Measurements from ENCODE around the gene H1-8. TPM values are rescaled to one million over a fixed set of nuclear protein-coding genes. Genes with fewer than 3 reads are reported as not detected.

Gene H1-8
- total RNA-seq, 2 experiments from 2014 or later, result not detected

DNA sequence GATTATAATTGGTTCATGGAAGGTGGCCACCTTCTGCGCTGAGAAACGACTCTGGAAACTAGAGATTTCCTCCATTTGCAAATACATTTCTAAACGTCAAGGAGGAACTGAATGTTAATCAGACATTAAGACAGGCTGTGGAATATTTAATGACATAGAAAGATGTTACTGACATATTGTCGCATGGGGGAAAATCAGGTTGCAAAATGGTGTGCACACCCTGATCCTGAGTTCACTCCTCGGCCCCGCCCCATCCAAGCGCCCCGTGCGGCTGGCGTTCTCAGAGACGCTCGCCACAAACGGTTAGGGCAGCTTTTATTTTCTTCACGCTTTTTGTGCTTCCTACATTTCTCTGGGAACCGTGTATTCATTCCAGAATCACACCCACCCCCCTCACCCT is 10.7 kb downstream of the H1-8 start:
- Mint-ChIP-seq H3K36me3 (ENCODE audit: low read depth) (no peaks in the 10 kb centered on the region), H3K27ac (no peak overlapping the region), H3K4me1 (peaks cover 5% of the 10 kb centered on the region), H3K27me3 (peaks cover 3% of the 10 kb centered on the region), H3K9me3 (ENCODE audit: low read depth) (no peaks in the 10 kb centered on the region), H3K4me3 (no peak overlapping the region)
- POLR2A ChIA-PET, result no interaction called here
- DNase-seq (peak; percentile 53), ATAC-seq (no peak)
- intact Hi-C loops (cut with DNase I, micrococcal nuclease), result no loop called here
- CTCF ChIA-PET, result interaction anchor here (1.2 kb wide), 1 partner anchor 63 kb away, joined by 4 read pairs; no protein-coding TSS in a partner anchor

DNA sequence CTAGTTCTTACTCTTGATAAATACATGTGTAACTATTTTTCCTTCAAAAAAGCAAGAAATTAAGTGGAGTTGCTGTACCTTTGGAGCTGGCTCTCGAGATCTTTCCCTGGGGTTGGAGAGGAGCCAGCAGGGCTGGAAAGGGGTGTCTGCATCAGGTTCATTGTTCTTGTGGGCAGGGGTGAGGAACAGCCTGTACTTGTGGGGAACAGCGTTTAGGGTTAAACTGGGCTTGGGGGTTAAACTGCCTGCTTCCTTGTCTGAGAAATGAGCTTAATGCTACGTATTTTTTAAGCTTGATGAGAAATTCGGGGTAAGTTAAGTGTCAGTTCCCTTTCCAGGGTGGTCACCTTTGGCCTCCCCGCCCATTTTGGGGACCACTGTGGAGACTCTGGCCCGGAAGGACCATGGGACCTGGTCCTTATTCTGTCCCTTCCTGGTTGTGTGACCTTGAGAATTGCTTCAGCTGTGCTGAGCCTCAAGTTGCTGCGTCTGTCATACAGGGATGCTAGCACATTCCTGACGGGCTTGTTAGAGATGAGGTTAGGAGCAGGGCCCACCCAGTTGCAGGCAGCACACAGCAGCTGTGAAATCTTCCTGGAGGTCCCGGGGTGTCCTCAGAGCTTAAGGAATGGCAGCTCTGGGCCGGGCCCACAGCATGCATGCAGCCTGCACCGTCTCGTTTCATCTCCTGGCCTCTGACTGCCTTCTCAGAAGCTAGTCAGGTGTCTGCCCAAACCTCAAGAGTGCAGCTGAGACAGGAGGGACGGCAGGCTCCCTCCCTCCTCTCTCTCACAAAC is 11.6 kb downstream of the H1-8 start:
- H3K4me1 Mint-ChIP-seq, result peaks cover 5% of the 10 kb centered on the region
- CTCF ChIA-PET, result interaction anchor here (1.0 to 1.2 kb wide), 2 partner anchors 64 to 1051 kb away, joined by 4 to 5 read pairs; no protein-coding TSS in a partner anchor
- no peak overlapping the region for H3K27ac Mint-ChIP-seq
- DNase-seq, result no peak
- POLR2A ChIA-PET, result interaction anchor here (0.5 kb wide), 1 partner anchor 371 kb away, joined by 3 read pairs; no protein-coding TSS in a partner anchor
- intact Hi-C loops (cut with DNase I, micrococcal nuclease), result no loop called here
- no peak overlapping the region for H3K4me3 Mint-ChIP-seq
- no peak for ATAC-seq
- H3K36me3 Mint-ChIP-seq (ENCODE audit: low read depth), result no peaks in the 10 kb centered on the region
- peaks cover 3% of the 10 kb centered on the region for H3K27me3 Mint-ChIP-seq
- no peaks in the 10 kb centered on the region for H3K9me3 Mint-ChIP-seq (ENCODE audit: low read depth)

- Mint-ChIP-seq H3K4me1 (peaks cover 5% of the 10 kb centered on the region), H3K4me3 (no peak overlapping the region), H3K27ac (no peak overlapping the region), H3K9me3 (ENCODE audit: low read depth) (no peaks in the 10 kb centered on the region), H3K36me3 (ENCODE audit: low read depth) (no peaks in the 10 kb centered on the region), H3K27me3 (peaks cover 3% of the 10 kb centered on the region)
- intact Hi-C loops (cut with DNase I, micrococcal nuclease), result no loop called here
- CTCF ChIA-PET, result interaction anchor here (1.0 kb wide), 1 partner anchor 1052 kb away, joined by 5 read pairs; no protein-coding TSS in a partner anchor
- DNase-seq, result no peak
- ATAC-seq, result no peak
- POLR2A ChIA-PET, result no interaction called here
Observed at GRCh38 chr3:129555153-129555550, 12.2 kb downstream of the H1-8 start.

DNA sequence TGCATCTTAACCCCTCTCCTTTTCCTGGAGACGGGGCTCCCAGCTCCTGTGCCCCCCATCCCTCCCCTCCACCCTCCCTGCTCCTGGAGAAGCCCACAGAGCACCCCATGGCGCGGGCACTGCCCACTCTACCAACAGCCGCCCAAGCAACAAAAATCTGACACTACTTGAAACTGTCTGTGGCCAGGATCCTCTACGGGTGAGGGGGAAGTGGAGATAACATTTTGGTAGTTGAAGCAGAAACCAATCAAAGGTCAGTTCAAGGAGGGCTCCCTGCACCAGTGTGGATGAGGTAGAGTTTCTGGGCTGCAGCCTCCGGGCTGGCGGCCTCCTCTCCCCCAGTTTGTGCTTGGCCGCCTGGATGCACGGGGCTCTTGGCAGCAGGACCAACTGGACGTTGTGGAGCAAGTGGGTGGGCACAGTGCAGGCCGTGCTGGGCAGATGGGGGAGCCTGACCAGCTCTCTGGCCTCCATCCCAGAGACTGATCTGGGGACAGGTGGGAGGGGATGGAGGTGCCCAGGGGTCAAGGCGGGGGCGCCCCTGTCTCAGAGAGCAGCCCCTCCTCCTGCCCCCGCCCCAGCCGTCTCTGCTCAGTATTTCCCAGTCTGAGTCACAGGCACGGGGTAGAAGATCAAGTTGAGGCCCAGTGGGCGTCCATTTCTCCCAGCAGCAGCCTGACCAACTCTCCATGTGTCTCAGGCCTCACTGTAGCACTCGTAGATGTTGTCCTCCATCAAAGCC is 12.8 kb downstream of the H1-8 start:
- H3K9me3 Mint-ChIP-seq (ENCODE audit: low read depth), result no peaks in the 10 kb centered on the region
- intact Hi-C loops (cut with DNase I, micrococcal nuclease), result no loop called here
- ATAC-seq, result no peak
- no peaks in the 10 kb centered on the region for H3K36me3 Mint-ChIP-seq (ENCODE audit: low read depth)
- ChIA-PET POLR2A (no interaction called here), CTCF (no interaction called here)
- no peak overlapping the region for H3K27ac Mint-ChIP-seq
- peaks cover 5% of the 10 kb centered on the region for H3K4me1 Mint-ChIP-seq
- H3K27me3 Mint-ChIP-seq, result peaks cover 3% of the 10 kb centered on the region
- no peak overlapping the region for H3K4me3 Mint-ChIP-seq
- DNase-seq, result no peak

DNA sequence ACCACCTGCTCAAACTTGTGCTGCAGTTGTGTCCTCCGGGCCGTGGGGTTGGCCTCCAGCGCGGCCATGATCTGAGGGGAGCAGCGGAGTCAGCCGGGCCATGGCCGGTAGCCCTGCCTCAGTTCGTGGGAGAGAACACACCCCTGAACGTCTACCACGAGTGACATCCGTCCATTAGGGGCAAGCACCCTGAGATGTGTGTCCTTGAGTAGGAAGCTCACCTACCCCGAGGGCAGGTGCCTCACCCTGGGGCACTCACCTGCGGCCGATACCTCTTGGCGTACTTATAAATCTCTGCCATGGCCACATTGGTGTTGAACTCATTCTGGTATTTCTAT is 13.4 kb downstream of the H1-8 start:
- no peak for DNase-seq

GRCh38 chr3:129556890-129557547 is 14.0 kb downstream of the H1-8 start:
- no peaks in the 10 kb centered on the region for H3K36me3 Mint-ChIP-seq (ENCODE audit: low read depth)

More for the DNA sequence above, 13.4 kb downstream of the H1-8 start:
- Mint-ChIP-seq H3K27ac (no peak overlapping the region), H3K9me3 (ENCODE audit: low read depth) (no peaks in the 10 kb centered on the region), H3K4me1 (peaks cover 5% of the 10 kb centered on the region), H3K27me3 (peaks cover 3% of the 10 kb centered on the region), H3K36me3 (ENCODE audit: low read depth) (no peaks in the 10 kb centered on the region), H3K4me3 (no peak overlapping the region)
- CTCF ChIA-PET, result no interaction called here
- POLR2A ChIA-PET, result no interaction called here
- no peak for ATAC-seq
- intact Hi-C loops (cut with DNase I, micrococcal nuclease), result no loop called here

GRCh38 chr3:129557548-129557894 is 14.5 kb downstream of the H1-8 start:
- H3K27me3 Mint-ChIP-seq, result no peaks in the 10 kb centered on the region
- H3K36me3 Mint-ChIP-seq (ENCODE audit: low read depth), result no peaks in the 10 kb centered on the region
- ChIA-PET POLR2A (no interaction called here), CTCF (no interaction called here)
- ATAC-seq (no peak), DNase-seq (no peak)
- no peak overlapping the region for H3K4me3 Mint-ChIP-seq
- H3K27ac Mint-ChIP-seq, result no peak overlapping the region
- peaks cover 5% of the 10 kb centered on the region for H3K4me1 Mint-ChIP-seq
- intact Hi-C loops (cut with DNase I, micrococcal nuclease), result no loop called here
- H3K9me3 Mint-ChIP-seq (ENCODE audit: low read depth), result no peaks in the 10 kb centered on the region

More at GRCh38 chr3:129556890-129557547, 14.0 kb downstream of the H1-8 start:
- H3K9me3 Mint-ChIP-seq (ENCODE audit: low read depth), result no peaks in the 10 kb centered on the region
- intact Hi-C loops (cut with DNase I, micrococcal nuclease), result no loop called here
- no peak overlapping the region for H3K27ac Mint-ChIP-seq
- no peak for ATAC-seq
- H3K27me3 Mint-ChIP-seq, result no peaks in the 10 kb centered on the region
- ChIA-PET POLR2A (no interaction called here), CTCF (no interaction called here)
- no peak for DNase-seq
- peaks cover 5% of the 10 kb centered on the region for H3K4me1 Mint-ChIP-seq
- no peak overlapping the region for H3K4me3 Mint-ChIP-seq

DNA sequence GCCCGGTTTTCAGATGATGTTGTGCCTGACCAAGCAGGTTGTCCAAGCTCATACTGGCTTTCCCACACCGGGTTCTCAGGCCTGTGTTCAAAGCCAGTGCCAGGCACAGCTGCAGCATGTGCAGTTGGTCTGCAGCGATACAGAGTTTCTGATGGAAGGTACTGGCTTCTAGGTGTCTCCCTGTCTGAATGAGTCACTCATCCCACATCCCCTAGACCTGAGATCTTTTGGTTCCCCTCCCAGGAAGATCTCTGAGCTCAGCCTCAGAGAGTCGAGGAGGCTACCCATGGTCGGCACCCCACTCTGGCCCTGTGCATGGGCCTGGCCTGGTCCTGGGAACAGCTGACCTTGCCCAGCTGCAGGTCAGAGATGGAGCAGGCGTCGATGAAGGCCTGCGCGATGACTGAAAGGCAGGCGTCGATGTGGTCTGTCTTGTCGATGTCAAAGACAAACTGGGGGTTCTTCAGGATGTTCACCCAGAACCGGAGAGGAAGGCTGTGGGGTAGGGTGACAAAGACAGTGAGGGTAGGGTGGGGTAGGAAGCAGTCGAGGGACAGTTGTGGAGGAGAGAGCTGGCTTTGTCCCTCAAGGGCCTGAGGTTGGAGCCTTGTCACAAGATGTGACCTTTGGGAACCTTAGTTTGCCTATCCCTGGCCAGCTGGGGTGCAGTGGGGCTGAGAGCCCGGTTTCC is 15.3 kb downstream of the H1-8 start:
- ChIA-PET POLR2A (no interaction called here), CTCF (interaction anchor here (0.6 kb wide), 1 partner anchor 1049 kb away, joined by 4 read pairs; no protein-coding TSS in a partner anchor)
- Mint-ChIP-seq H3K4me1 (peaks cover 5% of the 10 kb centered on the region), H3K9me3 (ENCODE audit: low read depth) (no peaks in the 10 kb centered on the region), H3K27me3 (no peaks in the 10 kb centered on the region), H3K4me3 (no peak overlapping the region), H3K27ac (no peak overlapping the region), H3K36me3 (ENCODE audit: low read depth) (no peaks in the 10 kb centered on the region)
- ATAC-seq (no peak), DNase-seq (no peak)
- intact Hi-C loops (cut with DNase I, micrococcal nuclease), result no loop called here

DNA sequence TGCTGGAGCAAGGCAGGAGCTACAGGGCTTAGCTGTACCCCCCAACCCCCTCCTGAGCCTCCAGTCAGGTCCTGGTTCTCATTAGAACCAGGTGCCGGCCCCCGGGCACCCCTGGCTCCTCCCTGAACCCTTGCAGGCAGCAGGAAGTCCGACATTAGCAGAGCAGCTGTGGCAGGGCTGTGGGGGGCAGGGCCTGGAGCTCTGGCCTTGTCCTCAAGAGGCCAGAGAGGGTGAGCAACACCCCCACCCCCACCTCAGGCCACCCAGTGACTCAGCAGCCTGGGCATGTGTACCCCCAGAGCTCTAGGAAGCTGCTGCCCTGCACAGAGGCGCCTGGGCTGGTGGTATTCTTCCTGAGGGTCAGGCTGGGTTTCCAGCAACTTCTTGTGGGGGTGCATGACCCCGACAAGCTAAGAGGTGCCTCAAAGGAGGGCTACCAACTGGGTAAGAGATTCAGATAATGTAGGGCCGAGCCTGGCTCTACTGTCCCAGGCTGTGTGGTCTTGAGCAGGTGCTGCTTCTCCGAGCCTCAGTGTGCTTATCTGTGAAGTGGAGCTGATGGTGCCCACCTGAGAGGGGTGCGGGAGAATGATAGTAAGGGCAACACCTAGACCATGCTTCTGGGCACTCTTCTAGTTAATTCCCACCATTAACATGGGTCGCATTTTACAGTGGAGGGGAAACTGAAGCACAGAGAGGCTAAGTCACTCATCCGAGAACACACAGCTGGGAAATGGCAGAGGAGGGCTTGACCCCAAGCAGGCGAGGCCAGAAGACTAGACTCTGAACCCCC is 16.0 kb downstream of the H1-8 start:
- no peak overlapping the region for H3K27ac Mint-ChIP-seq

GRCh38 chr3:129559565-129560079 is 16.6 kb downstream of the H1-8 start:
- Mint-ChIP-seq H3K27ac (no peak overlapping the region), H3K4me1 (no peaks in the 10 kb centered on the region), H3K27me3 (no peaks in the 10 kb centered on the region), H3K4me3 (no peak overlapping the region), H3K9me3 (ENCODE audit: low read depth) (no peaks in the 10 kb centered on the region), H3K36me3 (ENCODE audit: low read depth) (no peaks in the 10 kb centered on the region)
- DNase-seq, result no peak
- intact Hi-C loops (cut with DNase I, micrococcal nuclease), result no loop called here
- ChIA-PET POLR2A (interaction anchor here (0.5 to 0.6 kb wide), 2 partner anchors 91 to 260 kb away, joined by 3 read pairs; no protein-coding TSS in a partner anchor), CTCF (interaction anchor here (0.6 kb wide), 1 partner anchor 69 kb away, joined by 4 read pairs; no protein-coding TSS in a partner anchor)
- no peak for ATAC-seq

More for the DNA sequence above, 16.0 kb downstream of the H1-8 start:
- no peak for DNase-seq
- Mint-ChIP-seq H3K36me3 (ENCODE audit: low read depth) (no peaks in the 10 kb centered on the region), H3K9me3 (ENCODE audit: low read depth) (no peaks in the 10 kb centered on the region), H3K27me3 (no peaks in the 10 kb centered on the region), H3K4me3 (no peak overlapping the region), H3K4me1 (peaks cover 4% of the 10 kb centered on the region)
- ChIA-PET POLR2A (interaction anchor here (0.5 to 0.6 kb wide), 2 partner anchors 90 to 260 kb away, joined by 3 read pairs; no protein-coding TSS in a partner anchor), CTCF (interaction anchor here (0.6 kb wide), 2 partner anchors 69 to 1050 kb away, joined by 4 read pairs; no protein-coding TSS in a partner anchor)
- no peak for ATAC-seq
- intact Hi-C loops (cut with DNase I, micrococcal nuclease), result no loop called here

Data from activated CD4-positive, alpha-beta T cell treated with anti-CD3 and anti-CD28 coated beads for 36 hours (primary cell).